Measurements from ENCODE around the gene SVEP1.

Gene SVEP1

GRCh38 chr9:110528645-110529044 lies 50.9 kb downstream of the SVEP1 start:
- in situ Hi-C loops (cut with HindIII; ENCODE audit: low sequenced_read_pairs), result no loop called here

GRCh38 chr9:110526426-110526825 lies 53.1 kb downstream of the SVEP1 start:
- in situ Hi-C loops (cut with HindIII; ENCODE audit: low sequenced_read_pairs), result no loop called here

GRCh38 chr9:110521206-110521605 lies 58.3 kb downstream of the SVEP1 start:
- in situ Hi-C loops (cut with HindIII; ENCODE audit: low sequenced_read_pairs), result no loop called here

GRCh38 chr9:110520120-110520701 lies 59.3 kb downstream of the SVEP1 start:
- in situ Hi-C loops (cut with HindIII; ENCODE audit: low sequenced_read_pairs), result no loop called here

- in situ Hi-C loops (cut with HindIII; ENCODE audit: low sequenced_read_pairs), result no loop called here
These were observed 62.1 kb downstream of the SVEP1 start for GRCh38 chr9:110517483-110517882.

- in situ Hi-C loops (cut with HindIII; ENCODE audit: low sequenced_read_pairs), result no loop called here
These were observed 64.6 kb downstream of the SVEP1 start for GRCh38 chr9:110514897-110515296.

- in situ Hi-C loops (cut with HindIII; ENCODE audit: low sequenced_read_pairs), result no loop called here
These were observed 66.7 kb downstream of the SVEP1 start for GRCh38 chr9:110512817-110513216.

GRCh38 chr9:110509792-110510191 lies 69.7 kb downstream of the SVEP1 start:
- in situ Hi-C loops (cut with HindIII; ENCODE audit: low sequenced_read_pairs), result no loop called here

- in situ Hi-C loops (cut with HindIII; ENCODE audit: low sequenced_read_pairs), result loop anchor here (5.0 kb wide), 1 partner anchor 69 kb away; no protein-coding TSS in a partner anchor
These were observed 76.7 kb downstream of the SVEP1 start for GRCh38 chr9:110502842-110503241.

GRCh38 chr9:110499608-110500007 lies 79.9 kb downstream of the SVEP1 start:
- in situ Hi-C loops (cut with HindIII; ENCODE audit: low sequenced_read_pairs), result loop anchor here (5.0 kb wide), 1 partner anchor 73 kb away; no protein-coding TSS in a partner anchor

- in situ Hi-C loops (cut with HindIII; ENCODE audit: low sequenced_read_pairs), result no loop called here
These were observed 92.3 kb downstream of the SVEP1 start for GRCh38 chr9:110487196-110487595.

GRCh38 chr9:110486218-110486617 lies 93.3 kb downstream of the SVEP1 start:
- in situ Hi-C loops (cut with HindIII; ENCODE audit: low sequenced_read_pairs), result no loop called here

- in situ Hi-C loops (cut with HindIII; ENCODE audit: low sequenced_read_pairs), result no loop called here
These were observed 100.1 kb downstream of the SVEP1 start for GRCh38 chr9:110479481-110479880.

GRCh38 chr9:110476251-110476650 lies 103.3 kb downstream of the SVEP1 start:
- in situ Hi-C loops (cut with HindIII; ENCODE audit: low sequenced_read_pairs), result no loop called here

GRCh38 chr9:110472111-110472510 lies 107.4 kb downstream of the SVEP1 start:
- in situ Hi-C loops (cut with HindIII; ENCODE audit: low sequenced_read_pairs), result no loop called here

- in situ Hi-C loops (cut with HindIII; ENCODE audit: low sequenced_read_pairs), result no loop called here
These were observed 110.6 kb downstream of the SVEP1 start for GRCh38 chr9:110468950-110469349.

GRCh38 chr9:110465190-110465589 lies 114.4 kb downstream of the SVEP1 start:
- in situ Hi-C loops (cut with HindIII; ENCODE audit: low sequenced_read_pairs), result no loop called here

- in situ Hi-C loops (cut with HindIII; ENCODE audit: low sequenced_read_pairs), result no loop called here
These were observed 115.2 kb downstream of the SVEP1 start for GRCh38 chr9:110464321-110464720.

GRCh38 chr9:110463499-110463898 lies 116.0 kb downstream of the SVEP1 start:
- in situ Hi-C loops (cut with HindIII; ENCODE audit: low sequenced_read_pairs), result no loop called here

- in situ Hi-C loops (cut with HindIII; ENCODE audit: low sequenced_read_pairs), result no loop called here
These were observed 122.3 kb downstream of the SVEP1 start for GRCh38 chr9:110457245-110457644.

- in situ Hi-C loops (cut with HindIII; ENCODE audit: low sequenced_read_pairs), result no loop called here
These were observed 122.9 kb downstream of the SVEP1 start for GRCh38 chr9:110456681-110457080.

- in situ Hi-C loops (cut with HindIII; ENCODE audit: low sequenced_read_pairs), result no loop called here
These were observed 123.7 kb downstream of the SVEP1 start for GRCh38 chr9:110455860-110456259.

- in situ Hi-C loops (cut with HindIII; ENCODE audit: low sequenced_read_pairs), result no loop called here
These were observed 127.2 kb downstream of the SVEP1 start for GRCh38 chr9:110452227-110452801.
